Adrenal gland (tissue), 5 donors: ENCODE results near the gene STK31.

Source experiments
- CTCF ChIP-seq, 6 experiments: fragments of 450-650 bp in 4 of 6; fragments of 200-600 bp in 2 of 6; sonication (generic) in 1 of 6; IDR thresholded peaks; 1 replicate in 5 of 6; 2 replicates in 1 of 6; pipeline versions ENCODE4 v1.5.1 to v1.8.0; 2016 to 2021; ENCODE audit warnings: antibody characterized with exemption in 6 of 6, mild to moderate bottlenecking in 2 of 6, moderate library complexity in 1 of 6
- POLR2A ChIP-seq, 2 donors: fragments of 450-650 bp; IDR thresholded peaks; one replicate each; pipeline ENCODE4 v1.6.1; 2017; ENCODE audit warnings: antibody characterized with exemption in 2 of 2, mild to moderate bottlenecking in 2 of 2, moderate library complexity in 1 of 2
- donor health status: DM: no; HTN: no; CAD: no.

GRCh38 chr7:23759671-23760391 is 49.8 kb downstream of the STK31 start:
- TF ChIP-seq CTCF (IDR thresholded peaks at IDR 0.05) (no peak), POLR2A (IDR thresholded peaks at IDR 0.05) (no peak)
